Myocyte (in vitro differentiated cells): ENCODE results near the gene CA5B. TPM values are rescaled to one million over a fixed set of nuclear protein-coding genes. Genes with fewer than 3 reads are reported as not detected.
A peak's percentile ranks its signal among the peaks of the same experiment; 100 is the strongest.
"Not testable (repeated sequence)": the region's sequence is repeated elsewhere in the genome, so short reads cannot be mapped to it uniquely, and the experiment has no call there.

Experiments
- DNase-seq: peaks from one replicate; pipeline ENCODE4 v3.0.0-alpha.2; 2012; ENCODE audit warnings: low read depth
- polyA plus RNA-seq: library from polyadenylated mRNA; unstranded; fragments of >200 nt; gene quantifications from one replicate; pipeline ENCODE4 v1.2.1, GENCODE V29; 2012; ENCODE audit warnings: missing spikeins
- total RNA-seq: library from RNA; depleted of rRNA; stranded (reverse); fragments of >200 nt; gene quantifications from 2 replicates; pipeline ENCODE4 v1.2.3, GENCODE V29; 2014

CA5B gene, protein sequence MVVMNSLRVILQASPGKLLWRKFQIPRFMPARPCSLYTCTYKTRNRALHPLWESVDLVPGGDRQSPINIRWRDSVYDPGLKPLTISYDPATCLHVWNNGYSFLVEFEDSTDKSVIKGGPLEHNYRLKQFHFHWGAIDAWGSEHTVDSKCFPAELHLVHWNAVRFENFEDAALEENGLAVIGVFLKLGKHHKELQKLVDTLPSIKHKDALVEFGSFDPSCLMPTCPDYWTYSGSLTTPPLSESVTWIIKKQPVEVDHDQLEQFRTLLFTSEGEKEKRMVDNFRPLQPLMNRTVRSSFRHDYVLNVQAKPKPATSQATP
- total RNA-seq = 4.1 and 4.7 TPM in 2 replicates
- polyA plus RNA-seq = 6.2 TPM

DNA sequence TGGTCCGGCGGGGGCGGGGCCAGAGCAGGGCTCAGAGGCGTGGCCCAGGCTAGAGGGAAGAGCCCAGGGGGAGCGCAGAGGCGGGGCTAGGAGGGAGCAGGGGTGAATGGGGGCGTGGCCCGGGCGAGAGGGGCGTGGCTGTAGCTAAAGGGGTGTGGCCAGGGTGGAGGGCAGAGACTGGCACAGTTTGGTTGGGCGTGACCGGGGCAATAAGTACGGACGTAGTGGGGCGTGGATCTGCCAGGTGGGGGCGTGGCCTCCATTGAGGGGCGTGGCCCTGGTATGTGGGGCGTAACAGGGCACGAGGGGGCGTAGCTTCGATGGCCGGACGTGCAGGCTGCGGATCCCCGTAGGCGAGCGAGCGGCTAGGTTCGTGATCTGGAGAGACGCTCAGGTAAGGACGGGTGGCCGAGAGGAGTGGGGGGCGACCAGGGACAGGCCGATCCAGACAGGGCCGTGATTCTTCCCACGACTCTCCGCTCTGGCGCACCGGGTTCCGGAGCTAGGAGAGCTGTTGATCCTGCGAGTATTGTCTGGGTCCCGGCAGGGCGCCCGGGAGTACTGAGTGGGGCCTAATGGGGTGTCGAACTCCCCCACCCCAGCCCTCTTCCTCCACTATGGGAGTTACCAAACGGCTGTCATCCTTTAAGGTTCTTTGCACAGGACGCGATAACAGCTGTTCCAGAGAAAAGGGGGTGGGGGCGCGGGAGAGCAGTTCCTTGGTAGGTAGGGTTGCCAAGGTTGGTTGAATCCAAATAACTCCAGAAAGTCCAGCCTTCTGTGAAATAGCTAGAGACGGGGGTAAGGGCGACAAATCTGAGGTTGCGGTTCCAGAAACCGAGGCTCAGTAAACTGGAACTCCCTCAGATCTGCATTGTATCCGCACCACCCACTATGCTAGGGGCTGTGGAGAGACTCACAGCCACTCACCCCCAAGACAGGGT, at the start of gene CA5B:
CA5B (plus strand) TSS at position 312 of the 944 bp plus-strand sequence. CDS start 11,754 bp downstream, outside the sequence.
- peak; percentile 61 for DNase-seq

DNA sequence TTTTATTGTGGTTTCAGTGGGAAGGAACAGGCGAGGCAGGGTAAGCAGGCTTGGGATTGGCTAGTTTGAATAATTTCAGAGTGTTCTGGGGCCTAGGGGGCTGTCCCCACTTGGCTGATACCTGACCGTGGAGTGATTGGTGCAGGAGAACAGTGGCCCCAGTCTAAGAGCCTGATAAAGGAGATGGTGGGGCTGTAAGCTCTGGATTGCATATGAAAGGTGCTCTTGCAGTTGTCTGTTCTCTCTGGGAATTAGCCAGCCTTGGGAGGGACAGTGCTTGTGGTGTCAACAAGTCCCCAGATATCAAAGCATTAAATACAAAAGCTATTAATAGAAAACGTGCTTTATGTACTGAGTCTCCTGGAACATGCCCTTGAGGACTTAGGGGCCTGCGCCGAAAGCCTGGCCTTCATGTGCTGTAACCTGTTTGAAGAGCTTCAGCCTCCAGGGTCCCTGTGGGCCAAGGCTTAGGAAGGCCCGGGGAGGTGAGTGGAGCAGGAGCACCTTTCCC, 43.1 kb upstream of the CA5B start:
- no peak for DNase-seq

DNA sequence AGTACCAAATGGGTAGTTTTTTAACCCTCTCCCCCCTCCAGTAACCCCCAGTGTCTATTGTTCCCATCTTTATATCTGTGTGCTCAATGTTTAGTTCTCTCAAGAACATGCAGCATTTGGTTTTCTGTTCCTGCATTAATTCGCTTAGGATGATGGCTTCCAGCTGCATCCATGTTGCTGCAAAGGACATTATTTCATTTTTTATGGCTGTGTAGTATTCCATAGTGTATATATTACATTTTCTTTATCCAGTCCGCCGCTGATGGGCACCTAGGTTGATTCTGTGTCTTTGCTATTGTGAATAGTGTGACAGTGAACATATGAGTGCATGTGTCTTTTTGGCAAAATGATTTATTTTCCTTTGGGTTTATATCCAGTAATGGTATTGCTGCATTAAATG, 41.6 kb upstream of the CA5B start:
- no peak for DNase-seq

DNA sequence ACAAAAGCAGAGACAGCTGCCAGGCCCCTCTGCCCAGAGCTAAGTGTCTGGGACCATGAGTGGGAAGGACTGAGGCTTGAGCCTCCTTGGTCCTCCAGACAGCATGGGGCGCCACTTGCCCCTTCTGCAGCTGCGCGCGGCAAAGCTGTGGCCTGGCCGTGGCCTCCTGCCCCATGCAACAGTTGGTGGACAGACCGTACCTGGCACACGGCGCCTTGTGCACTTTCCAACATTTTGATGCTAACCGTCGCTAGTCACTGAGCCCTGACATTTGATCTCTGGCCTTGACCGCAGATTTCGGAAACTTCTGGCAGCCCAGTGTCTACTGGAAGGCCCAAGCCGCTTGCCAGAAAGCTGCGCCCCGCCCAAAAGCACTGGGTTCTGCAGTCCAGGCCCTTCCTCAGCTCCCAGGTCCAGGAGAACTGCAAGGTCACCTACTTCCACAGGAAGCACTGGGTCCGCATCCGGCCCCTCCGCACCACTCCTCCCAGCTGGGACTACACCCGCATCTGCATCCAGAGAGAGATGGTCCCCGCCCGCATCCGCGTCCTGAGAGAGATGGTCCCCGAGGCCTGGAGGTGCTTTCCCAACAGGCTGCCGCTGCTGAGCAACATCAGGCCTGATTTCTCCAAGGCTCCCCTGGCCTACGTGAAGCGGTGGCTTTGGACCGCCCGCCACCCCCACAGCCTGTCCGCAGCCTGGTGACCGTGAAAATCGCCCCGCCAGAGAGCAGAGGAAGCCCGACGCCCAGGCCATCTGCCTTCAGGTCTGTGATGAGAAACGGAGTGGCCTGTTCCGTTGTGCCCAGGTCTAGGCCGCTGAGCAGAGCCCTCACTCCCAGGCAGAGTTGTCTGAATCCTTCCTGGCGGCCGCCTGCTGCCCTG, 35.3 kb upstream of the CA5B start:
- DNase-seq = no peak

DNA sequence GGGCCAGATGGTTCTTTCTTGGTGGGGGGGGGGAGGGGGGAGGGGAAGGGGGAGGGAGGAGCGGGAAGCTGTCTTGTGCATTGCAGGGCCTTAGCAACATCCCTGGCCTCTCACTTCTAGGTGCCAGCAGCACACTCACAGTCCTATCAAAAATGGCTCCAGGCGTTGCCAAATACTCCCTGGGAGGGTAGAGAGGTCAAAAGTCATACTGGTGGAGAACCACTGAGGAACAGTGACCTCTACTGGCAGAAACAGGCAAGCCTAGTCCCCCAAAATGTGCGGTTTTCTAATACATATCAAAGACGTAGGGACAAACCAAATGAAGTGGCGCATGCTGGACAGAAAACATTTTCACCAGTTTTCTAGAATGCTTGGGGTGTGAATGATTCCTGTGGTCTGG, 34.3 kb upstream of the CA5B start:
- DNase-seq = not testable (repeated sequence)

DNA sequence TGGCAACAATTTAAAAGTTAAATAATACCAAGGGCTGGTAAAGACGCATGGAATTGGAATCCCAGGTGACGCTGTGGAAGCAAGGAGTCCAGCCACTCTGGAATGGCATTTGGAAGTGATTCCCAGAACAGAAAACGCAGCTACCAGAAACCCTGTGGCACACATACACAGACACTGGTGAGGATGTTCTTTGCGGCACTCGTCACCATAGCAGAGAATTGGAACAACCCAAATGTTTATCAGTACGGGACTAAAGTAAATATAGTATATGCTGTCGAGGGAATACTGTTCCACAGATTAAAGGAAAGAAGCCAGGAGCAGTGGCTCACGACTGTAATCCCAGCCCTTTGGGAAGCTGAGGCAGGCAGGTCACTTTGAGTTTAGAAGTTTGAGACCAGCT, 33.8 kb upstream of the CA5B start:
- not testable (repeated sequence) for DNase-seq

DNA sequence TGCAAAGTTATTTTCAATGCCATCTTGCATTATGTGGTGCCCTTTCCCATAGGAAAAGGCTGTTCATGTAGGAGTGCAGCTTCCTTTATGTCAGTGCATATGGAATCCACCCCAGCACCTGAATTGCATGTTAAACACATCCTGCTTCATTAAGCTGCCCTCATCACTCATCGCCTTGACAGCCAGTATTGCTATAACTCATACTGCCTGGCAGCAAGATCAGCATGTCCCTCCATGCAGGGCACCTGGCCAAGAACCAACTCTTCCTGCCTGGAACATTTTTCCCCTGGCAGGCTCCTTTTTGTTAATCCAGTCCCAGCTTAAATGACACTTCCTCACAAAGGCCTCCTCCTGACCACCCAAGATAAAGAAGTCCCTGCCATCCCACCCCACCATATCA, 23.5 kb upstream of the CA5B start:
- no peak for DNase-seq

DNA sequence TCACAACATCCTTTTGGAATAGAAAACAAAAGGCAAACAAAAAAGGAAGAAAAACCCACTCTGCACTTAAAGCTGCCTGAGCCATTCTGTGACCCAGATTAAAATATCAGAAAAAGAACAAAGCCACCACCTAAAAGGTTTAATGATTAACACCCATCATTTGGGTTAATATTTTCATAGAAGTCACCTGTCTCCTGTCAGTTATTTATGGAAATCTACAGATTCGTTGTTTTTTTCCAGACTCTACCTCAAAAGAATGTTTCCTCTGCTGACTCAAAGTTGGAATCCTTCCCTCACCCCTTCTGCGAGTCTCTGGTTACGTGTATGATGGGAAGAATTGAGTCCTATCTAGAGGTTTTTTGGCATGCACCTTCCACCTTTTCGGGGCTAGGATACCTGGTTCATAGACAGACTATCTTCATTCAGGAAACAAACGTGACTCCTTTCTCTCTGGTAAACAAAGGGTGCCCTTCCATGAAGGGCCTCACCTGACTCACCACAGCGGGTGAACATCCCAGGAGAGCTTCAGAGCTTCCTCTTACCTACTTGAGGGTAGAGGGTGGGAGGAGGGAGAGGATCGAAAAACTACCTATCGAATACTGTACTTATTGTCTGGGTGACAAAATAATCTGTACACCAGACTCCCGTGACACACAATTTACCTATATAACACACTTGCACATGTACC, 19.6 kb upstream of the CA5B start:
- DNase-seq = no peak

DNA sequence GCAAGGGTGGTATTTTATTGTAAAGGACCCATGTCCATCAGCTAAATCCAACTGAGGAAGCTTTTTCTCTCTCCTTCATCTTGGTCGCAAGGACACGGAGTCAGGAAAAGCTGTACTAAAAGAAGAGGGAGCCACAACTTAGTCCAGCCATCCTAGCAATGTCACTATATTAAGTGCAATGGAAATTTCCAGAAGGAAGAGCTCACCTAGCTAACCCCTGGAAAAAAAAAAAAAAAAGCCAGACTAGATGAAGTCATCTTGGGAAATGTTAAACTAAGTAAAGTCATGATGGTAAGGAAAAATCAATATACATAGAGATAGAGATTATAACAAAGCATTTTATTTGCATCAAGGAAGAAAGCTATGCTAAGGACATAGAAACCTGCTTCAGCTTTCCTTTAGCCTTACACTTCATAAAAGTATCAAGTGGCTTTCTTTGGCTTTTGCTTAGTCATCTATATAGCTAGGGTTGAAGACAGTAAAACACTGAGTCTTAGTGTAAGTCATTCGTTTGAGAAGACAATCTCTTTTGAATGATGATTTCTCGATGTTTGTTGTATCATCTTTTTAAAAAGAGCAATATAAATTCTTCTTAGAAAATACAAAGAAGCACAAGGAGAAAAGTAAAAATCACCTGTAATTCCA, 18.6 kb upstream of the CA5B start:
- DNase-seq = no peak

DNA sequence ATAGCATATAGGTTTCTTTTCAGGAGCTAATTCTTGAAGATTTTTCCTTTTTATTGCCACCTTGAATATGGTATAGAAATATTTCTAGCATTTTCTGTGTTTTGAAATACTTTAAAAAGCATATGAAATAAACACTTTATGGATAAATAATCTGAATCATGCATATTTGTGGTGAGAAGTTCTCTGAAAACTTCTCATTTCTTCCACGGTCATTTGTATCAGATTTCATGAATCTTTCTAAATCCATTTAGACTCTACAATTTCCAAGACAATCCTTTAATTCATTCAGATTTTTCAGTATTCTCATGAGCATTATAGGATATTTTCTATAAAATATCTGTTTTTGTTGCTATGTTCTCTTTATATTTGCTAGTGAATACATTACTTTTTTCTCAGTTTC, 16.2 kb upstream of the CA5B start:
- DNase-seq = peak; percentile 17

DNA sequence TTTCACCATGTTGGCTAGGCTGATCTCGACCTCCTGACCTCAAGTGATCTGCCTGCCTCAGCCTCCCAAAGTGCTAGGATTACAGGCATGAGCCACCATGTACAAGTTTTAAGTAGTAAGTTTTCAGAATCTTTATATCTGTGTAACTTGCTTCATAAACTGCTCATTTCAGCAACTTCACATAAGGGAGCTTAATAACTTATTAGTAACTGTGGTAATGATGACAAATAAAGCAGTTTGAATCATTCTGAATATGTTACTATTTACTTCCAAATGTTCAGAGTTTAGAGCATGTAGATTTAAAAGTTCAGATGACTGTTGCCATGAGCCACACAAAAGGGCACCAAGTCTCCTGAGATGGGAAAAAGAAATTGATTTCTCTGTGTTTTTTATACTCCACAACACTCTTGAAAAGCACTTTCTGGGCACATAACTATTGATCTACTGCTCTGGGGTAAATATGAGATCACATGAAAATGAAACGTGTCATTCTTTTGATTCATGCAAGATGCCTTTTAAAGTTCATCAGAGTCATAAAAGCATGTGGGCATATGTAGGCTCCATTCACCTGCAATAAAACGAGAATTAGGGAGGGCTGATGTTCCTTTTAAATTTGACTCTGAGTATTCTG, 14.1 kb upstream of the CA5B start:
- DNase-seq = no peak

DNA sequence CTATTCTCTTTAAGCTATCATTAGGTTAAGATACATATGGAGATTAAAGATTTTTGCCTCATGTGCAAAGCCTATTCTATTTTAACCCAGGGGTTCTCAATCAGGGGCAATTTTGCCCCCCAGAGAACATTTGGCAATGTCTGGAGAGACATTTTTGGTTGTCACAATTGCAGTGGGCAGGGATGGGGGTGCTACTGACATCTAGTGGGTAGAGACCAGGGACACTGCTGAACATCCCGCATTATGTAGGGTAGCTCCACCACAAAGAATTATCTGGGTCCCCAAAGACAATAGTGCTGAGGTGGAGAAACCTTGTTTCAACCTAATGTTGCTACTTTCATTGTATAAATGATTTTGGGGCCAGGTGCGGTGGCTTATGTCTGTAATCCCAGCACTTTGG, 13.2 kb upstream of the CA5B start:
- DNase-seq = no peak

DNA sequence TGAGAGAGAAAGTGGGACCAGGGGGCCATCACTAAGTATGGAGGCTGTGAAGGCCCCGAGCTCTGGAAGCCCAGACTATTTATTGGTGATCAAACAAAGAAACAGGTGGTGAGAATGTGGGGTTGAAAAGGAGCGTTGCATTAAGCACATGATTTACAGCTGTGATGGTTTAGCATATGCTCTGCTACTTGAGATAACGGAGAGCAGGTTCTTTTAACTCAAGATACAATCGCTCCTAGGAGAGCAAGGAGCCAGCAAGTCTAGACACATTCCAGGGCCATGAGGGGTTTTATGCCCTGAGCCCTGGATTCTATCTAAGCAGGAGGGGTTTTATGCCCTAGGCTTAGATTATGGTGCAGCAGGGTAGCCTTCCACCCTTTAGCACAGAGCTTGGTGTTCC, 6.7 kb upstream of the CA5B start:
- not testable (repeated sequence) for DNase-seq

DNA sequence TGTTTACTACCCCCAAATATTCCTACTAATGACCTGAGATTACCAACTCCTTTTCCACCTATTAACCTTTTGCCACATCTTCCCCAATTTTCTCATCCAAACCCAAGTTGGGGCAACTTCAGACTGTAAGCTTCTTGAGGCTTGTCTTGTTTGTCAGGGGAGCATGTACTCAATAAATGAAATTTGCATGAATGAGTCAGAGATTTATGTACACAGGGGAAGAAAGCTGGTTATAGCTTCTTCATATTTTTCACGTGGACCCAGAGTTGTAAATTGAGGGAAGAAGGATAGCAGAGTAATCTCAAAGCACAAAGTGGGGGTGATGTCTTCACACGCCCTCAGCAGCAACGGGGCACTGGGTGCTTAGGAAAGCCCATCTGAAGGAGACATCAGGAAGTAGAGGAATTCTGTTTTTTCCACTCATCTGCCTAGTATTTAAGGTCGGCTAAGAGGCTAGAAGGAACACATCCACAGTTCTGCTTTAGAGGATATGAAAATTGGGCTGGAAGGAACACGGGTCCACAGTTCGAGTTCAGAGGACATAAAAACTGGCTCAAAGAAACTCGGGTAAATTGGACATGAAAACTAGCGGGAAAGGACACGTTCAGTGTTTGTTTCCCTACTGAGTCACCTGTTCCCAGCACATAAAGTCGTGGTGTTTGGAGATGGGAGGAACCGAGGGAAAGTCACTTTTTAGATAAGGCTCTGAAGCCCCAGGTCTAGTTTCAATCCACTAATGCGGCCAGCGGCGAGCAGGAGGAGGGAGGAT, 696 bp upstream of the CA5B start:
- DNase-seq = no peak

DNA sequence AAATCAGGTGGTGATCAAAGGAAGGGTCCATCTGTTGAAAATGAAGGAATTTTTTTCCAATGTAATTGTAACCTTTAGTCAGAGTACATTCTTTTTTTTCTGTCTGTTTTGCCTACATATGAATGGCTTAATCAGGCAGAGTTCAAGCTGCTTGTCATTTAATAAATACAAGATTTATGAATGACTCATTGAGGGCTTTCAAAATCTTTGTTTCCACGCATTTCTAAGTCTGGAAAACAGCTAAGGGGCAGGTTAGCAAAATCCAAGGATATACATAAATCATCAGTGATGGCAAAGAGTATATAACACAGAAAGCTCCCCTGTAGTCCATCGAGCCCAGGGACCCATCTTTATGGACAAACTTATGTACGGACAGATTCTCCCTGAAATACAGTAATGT, 1.8 kb downstream of the CA5B start:
- no peak for DNase-seq

DNA sequence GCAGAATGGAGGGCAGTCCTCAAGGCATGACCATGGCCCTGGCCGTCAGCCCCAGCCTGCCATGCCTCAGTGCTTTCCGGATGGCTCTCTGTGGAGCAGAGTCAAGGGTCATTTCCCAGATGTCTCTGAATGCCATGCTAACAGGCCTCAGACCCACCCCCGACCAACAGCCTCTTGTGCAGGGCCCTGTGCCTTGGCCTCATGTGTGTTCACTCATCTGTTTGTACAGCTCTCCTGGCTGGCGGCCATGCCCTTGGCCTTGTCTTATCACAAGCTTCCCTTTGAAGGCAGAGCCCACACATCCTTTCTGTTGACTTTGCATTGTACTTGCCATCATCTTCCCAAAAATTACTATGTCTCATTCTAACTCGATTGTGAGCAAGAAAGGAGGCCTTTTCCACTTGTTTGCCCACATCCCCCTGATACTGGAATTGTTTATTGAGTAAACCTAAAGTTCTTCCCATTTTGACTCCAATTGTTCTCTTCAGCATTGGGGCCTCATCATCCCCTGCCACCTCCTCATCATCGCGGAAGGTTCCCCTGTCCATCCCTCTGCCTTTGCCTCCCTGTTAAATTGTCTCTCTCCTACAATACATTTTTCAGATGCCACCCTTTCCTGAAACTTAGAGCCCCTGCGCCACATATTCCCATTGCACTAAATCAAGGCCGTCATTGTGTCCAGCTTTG, 6.3 kb downstream of the CA5B start:
- no peak for DNase-seq

DNA sequence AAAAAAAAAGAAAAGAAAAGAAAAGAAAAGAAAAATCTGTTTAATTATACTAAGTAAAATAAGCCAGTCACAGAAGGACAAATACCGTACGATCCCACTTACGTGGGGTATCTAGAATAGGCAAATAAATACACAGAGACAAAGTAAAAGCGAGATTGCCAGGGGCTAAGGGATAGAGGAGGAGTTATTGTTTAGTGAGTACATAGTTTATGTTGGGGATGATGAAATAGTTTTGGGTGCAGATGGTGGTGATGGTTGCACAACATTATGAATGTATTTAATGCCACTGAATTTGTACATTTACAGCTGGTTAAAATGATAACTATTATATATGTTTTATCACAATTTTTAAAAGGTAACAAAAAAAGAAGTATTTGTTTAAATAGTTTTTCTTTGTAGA, 7.1 kb downstream of the CA5B start:
- no peak for DNase-seq

DNA sequence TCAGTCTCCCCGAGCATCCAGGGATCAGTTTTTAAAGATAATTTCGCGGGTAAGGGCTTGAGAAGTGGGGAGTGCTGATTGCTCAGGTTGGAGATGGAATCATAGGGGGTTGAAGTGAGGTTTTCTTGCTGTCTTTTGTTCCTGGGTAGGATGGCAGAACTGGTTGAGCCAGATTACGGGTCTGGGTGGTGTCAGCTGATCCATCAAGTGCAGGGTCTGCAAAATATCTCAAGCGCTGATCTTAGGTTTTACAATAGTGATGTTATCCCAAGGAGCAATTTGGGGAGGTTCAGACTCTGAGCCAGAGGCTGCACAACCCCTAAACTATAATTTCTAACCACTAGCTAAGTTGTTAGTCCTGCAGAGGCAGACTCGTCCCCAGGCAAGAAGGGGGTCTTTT, 8.6 kb downstream of the CA5B start:
- DNase-seq = not testable (repeated sequence)
